ENCODE measurements around the gene XPR1. TPM values are rescaled to one million over a fixed set of nuclear protein-coding genes. Genes with fewer than 3 reads are reported as not detected.

The XPR1 gene
- total and polyA plus RNA-seq, 2 of the 8 experiments (the other 6 are each of a cell fraction or from before 2014, with no cell fraction given), result 28.6 to 43.9 TPM

- TF ChIP-seq YY1 (IDR thresholded peaks at IDR 0.05; ENCODE audit: low read depth, low read length) (no peak), CTCF (IDR thresholded peaks at IDR 0.05; ENCODE audit: control extremely low read depth in 1 of 3, insufficient read depth in 1 of 3, low read depth in 1 of 3, low read length in 3 of 3) (no peak), RXRA (IDR thresholded peaks at IDR 0.05; ENCODE audit: insufficient read depth, low read depth, low read length) (no peak)
Measured at GRCh38 chr1:180805316-180805715, 173.5 kb downstream of the XPR1 start (continued).

Measured in H1 (cell line).